MM.1S (cell line): ENCODE data around the gene TWF2.
A peak's percentile ranks its signal among the peaks of the same experiment; 100 is the strongest.

Experiments
- DNase-seq: peaks from one replicate; pipeline ENCODE4 v3.0.0-alpha.2; 2015
- H2AFZ ChIP-seq: fragments of 300-600 bp; sonication (generic); 2 replicates; pipeline ENCODE4 v1.6.0; 2016; ENCODE audit warnings: antibody characterized with exemption, low read length
- H3F3A ChIP-seq: fragments of 300-600 bp; sonication (generic); 2 replicates; pipeline ENCODE4 v1.6.1; 2016; ENCODE audit warnings: mild to moderate bottlenecking, antibody characterized with exemption, low read length, moderate library complexity, mixed read lengths; ENCODE audit not compliant: insufficient read depth
- H3K27ac ChIP-seq: fragments of 300-600 bp; sonication (generic); 2 replicates; pipeline ENCODE4 v1.5.1; 2016; ENCODE audit warnings: mild to moderate bottlenecking, low read length
- H3K27me3 ChIP-seq: fragments of 300-600 bp; sonication (generic); replicated peaks from 2 replicates; pipeline ENCODE4 v1.6.0; 2016; ENCODE audit warnings: low read length; ENCODE audit not compliant: insufficient read depth
- H3K36me3 ChIP-seq: fragments of 300-600 bp; sonication (generic); replicated peaks from 2 replicates; pipeline ENCODE4 v1.6.1; 2016; ENCODE audit warnings: mild to moderate bottlenecking, low read length, mixed read lengths; ENCODE audit not compliant: insufficient read depth
- H3K4me1 ChIP-seq: fragments of 300-600 bp; sonication (generic); 2 replicates; pipeline ENCODE4 v1.6.1; 2016; ENCODE audit warnings: low read length, mixed read lengths
- H3K4me2 ChIP-seq: fragments of 300-600 bp; sonication (generic); 2 replicates; pipeline ENCODE4 v1.6.0; 2016; ENCODE audit warnings: low read depth, low read length
- H3K4me3 ChIP-seq: fragments of 300-600 bp; sonication (generic); 2 replicates; pipeline ENCODE4 v1.5.1; 2016; ENCODE audit warnings: low read length, mixed read lengths
- H3K79me2 ChIP-seq: fragments of 300-600 bp; sonication (generic); 2 replicates; pipeline ENCODE4 v1.6.1; 2016; ENCODE audit warnings: mixed run types, low read length, mixed read lengths
- H3K9ac ChIP-seq: fragments of 300-600 bp; sonication (generic); 2 replicates; pipeline ENCODE4 v1.6.1; 2016; ENCODE audit warnings: low read length, mixed read lengths
- H3K9me2 ChIP-seq: fragments of 300-600 bp; sonication (generic); replicated peaks from 2 replicates; pipeline ENCODE4 v1.6.1; 2016; ENCODE audit warnings: mild to moderate bottlenecking, low read length, mixed read lengths; ENCODE audit not compliant: insufficient read depth
- H3K9me3 ChIP-seq: fragments of 300-600 bp; sonication (generic); replicated peaks from 2 replicates; pipeline ENCODE4 v1.6.1; 2016; ENCODE audit warnings: mild to moderate bottlenecking, low read length, mixed read lengths; ENCODE audit not compliant: insufficient read depth
- H4K20me1 ChIP-seq: fragments of 300-600 bp; sonication (generic); 2 replicates; pipeline ENCODE4 v1.6.1; 2016; ENCODE audit warnings: mild to moderate bottlenecking, low read length, moderate library complexity, mixed read lengths; ENCODE audit not compliant: insufficient read depth
- CTCF ChIP-seq: fragments of 300-600 bp; sonication (generic); IDR thresholded peaks from 2 replicates; pipeline ENCODE4 v1.5.1; 2016; ENCODE audit warnings: antibody characterized with exemption, low read length, mixed read lengths
- EZH2 ChIP-seq: fragments of 300-600 bp; sonication (generic); optimal IDR thresholded peaks from 2 replicates; pipeline ENCODE3; 2017; ENCODE audit warnings: low read depth, mild to moderate bottlenecking, antibody characterized with exemption, low read length, mixed read lengths
- EZH2phosphoT487 ChIP-seq: fragments of 300-600 bp; sonication (generic); IDR thresholded peaks from 2 replicates; pipeline ENCODE4 v1.6.1; 2018; ENCODE audit warnings: antibody characterized with exemption, low read length

Gene TWF2

GRCh38 chr3:52279596-52279995 lies 40.6 kb upstream of the TWF2 start:
- Histone ChIP-seq H3K27ac (no peak overlapping the region), H3K4me3 (peak overlapping the region; percentile 61; the same call in 1 of the 2 replicates), H3K36me3 (no peaks in the 10 kb centered on the region), H2AFZ (no peak overlapping the region), H3K9ac (no peak overlapping the region), H3K79me2 (peaks cover 39% of the 10 kb centered on the region), H3F3A (peaks cover 16% of the 10 kb centered on the region), H3K4me2 (0 out of 2 replicates have a peak overlapping the region, but pooled peaks have one; percentile 59), H4K20me1 (peaks cover 11% of the 10 kb centered on the region; the same call in 1 of the 2 replicates), H3K9me3 (no peaks in the 10 kb centered on the region), H3K4me1 (peaks cover 6% of the 10 kb centered on the region), H3K9me2 (no peaks in the 10 kb centered on the region), H3K27me3 (no peaks in the 10 kb centered on the region)
- DNase-seq, result no peak
- TF ChIP-seq CTCF, result no peak
- TF ChIP-seq EZH2, result no peak
- TF ChIP-seq EZH2phosphoT487, result no peak

GRCh38 chr3:52278510-52279069 lies 39.6 kb upstream of the TWF2 start, which contains the start of gene WDR82:
Gene WDR82 (minus strand): TSS chr3:52278649. CDS start chr3:52278361, 288 bp downstream.
- Histone ChIP-seq H3K4me3 (peak within 1 kb of the TSS; percentile 61), H3K4me1 (peaks cover 16% of the 10 kb centered on the region), H3K36me3 (no peaks in the 10 kb centered on the region), H2AFZ (peak within 1 kb of the TSS; percentile 80), H4K20me1 (peaks cover 21% of the 10 kb centered on the region; the same call in 1 of the 2 replicates), H3K9me3 (no peaks in the 10 kb centered on the region), H3K4me2 (peak within 1 kb of the TSS; percentile 76), H3K9ac (peak within 1 kb of the TSS; percentile 96), H3K27ac (peak within 1 kb of the TSS; percentile 89), H3K9me2 (no peaks in the 10 kb centered on the region), H3K27me3 (no peaks in the 10 kb centered on the region), H3K79me2 (peaks cover 49% of the 10 kb centered on the region), H3F3A (peaks cover 21% of the 10 kb centered on the region)
- peak; percentile 92 for DNase-seq
- TF ChIP-seq CTCF (peak; percentile 37), EZH2 (no peak), EZH2phosphoT487 (no peak)

GRCh38 chr3:52277972-52278509 lies 39.1 kb upstream of the TWF2 start:
- H4K20me1 ChIP-seq, result peaks cover 24% of the 10 kb centered on the region; the same call in 1 of the 2 replicates
- H3K36me3 ChIP-seq, result no peaks in the 10 kb centered on the region
- no peaks in the 10 kb centered on the region for H3K9me3 ChIP-seq
- no peak overlapping the region for H2AFZ ChIP-seq
- H3K9ac ChIP-seq, result peak overlapping the region; percentile 96
- peaks cover 54% of the 10 kb centered on the region for H3K79me2 ChIP-seq
- DNase-seq, result peak; percentile 63
- H3K4me3 ChIP-seq, result peak overlapping the region; percentile 61
- peak overlapping the region; percentile 76 for H3K4me2 ChIP-seq
- peak overlapping the region; percentile 89 for H3K27ac ChIP-seq
- no peaks in the 10 kb centered on the region for H3K9me2 ChIP-seq
- H3K27me3 ChIP-seq, result no peaks in the 10 kb centered on the region
- TF ChIP-seq CTCF, result peak; percentile 35; the same call in 1 of the 2 replicates
- no peak for TF ChIP-seq EZH2phosphoT487
- peaks cover 22% of the 10 kb centered on the region for H3F3A ChIP-seq
- H3K4me1 ChIP-seq, result peaks cover 19% of the 10 kb centered on the region
